Ishikawa (cell line): ENCODE data around the gene FBXO4.

Experiments
- CEBPB ChIP-seq: IDR thresholded peaks from 2 replicates; pipeline ENCODE4 v1.6.1; 2012
- CREB1 ChIP-seq: IDR thresholded peaks from 2 replicates; pipeline ENCODE4 v1.6.1; 2012; ENCODE audit warnings: low read depth
- REST ChIP-seq: IDR thresholded peaks from 2 replicates; pipeline ENCODE4 v1.6.1; 2012; ENCODE audit warnings: low read depth, mild to moderate bottlenecking
- TAF1 ChIP-seq: IDR thresholded peaks from 2 replicates; pipeline ENCODE4 v1.6.1; 2012; ENCODE audit warnings: low read depth, mild to moderate bottlenecking

GRCh38 chr5:41932770-41933169 is 7.7 kb downstream of the FBXO4 start:
- TF ChIP-seq CEBPB (no peak), TAF1 (no peak), REST (no peak), CREB1 (no peak)
